ENCODE results near the gene PHF20. TPM values are rescaled to one million over a fixed set of nuclear protein-coding genes. Genes with fewer than 3 reads are reported as not detected.

The PHF20 gene
- total RNA-seq, 1 experiment from 2014 or later = 65.8 TPM

DNA sequence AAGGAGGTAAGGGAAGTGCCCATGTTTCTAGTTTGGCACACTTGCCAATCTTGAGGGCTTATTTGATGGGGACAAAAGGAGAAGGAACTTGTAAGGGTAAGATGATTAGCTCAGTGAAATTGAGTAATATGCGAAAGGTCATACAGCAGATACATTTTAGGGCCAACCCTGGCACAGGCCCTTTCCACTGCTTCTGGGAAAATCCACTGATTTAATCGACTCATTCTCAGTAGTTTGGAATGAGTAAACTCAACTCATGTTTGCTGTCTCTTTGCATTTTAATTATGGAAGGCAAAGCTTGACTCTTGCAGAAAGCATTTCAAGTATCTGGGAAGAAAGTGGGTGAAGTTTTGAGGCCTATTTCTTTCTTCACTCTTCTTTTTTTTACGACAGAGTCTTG is 20.0 kb downstream of the PHF20 start (continued):
- TF ChIP-seq MLX (CRISPR knock-in tag; IDR thresholded peaks at IDR 0.05) (no peak), ZBTB43 (CRISPR knock-in tag; IDR thresholded peaks at IDR 0.05) (no peak), ATF6 (CRISPR knock-in tag; IDR thresholded peaks at IDR 0.05) (no peak), MXD4 (CRISPR knock-in tag; IDR thresholded peaks at IDR 0.05; ENCODE audit: borderline replicate concordance) (no peak), GABPB1 (CRISPR knock-in tag; IDR thresholded peaks at IDR 0.05) (no peak), JUN (CRISPR knock-in tag; IDR thresholded peaks at IDR 0.05) (no peak)
- TF ChIP-seq, protein P1, sequence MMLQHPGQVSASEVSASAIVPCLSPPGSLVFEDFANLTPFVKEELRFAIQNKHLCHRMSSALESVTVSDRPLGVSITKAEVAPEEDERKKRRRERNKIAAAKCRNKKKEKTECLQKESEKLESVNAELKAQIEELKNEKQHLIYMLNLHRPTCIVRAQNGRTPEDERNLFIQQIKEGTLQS (CRISPR knock-in tag; conservative IDR thresholded peaks at IDR 0.05) = no peak

- ChIA-PET POLR2A (interaction anchor here (0.7 kb wide), 1 partner anchor 50 kb away, joined by 4 read pairs; no protein-coding TSS in a partner anchor), CTCF (no interaction called here)
- Mint-ChIP-seq H3K4me1 (no peaks in the 10 kb centered on the region; the same call in 1 of the 2 replicates), H3K27me3 (ENCODE audit: low read depth) (no peaks in the 10 kb centered on the region), H3K9me3 (no peaks in the 10 kb centered on the region), H3K36me3 (peaks cover 6% of the 10 kb centered on the region; the same call in 1 of the 2 replicates), H3K27ac (no peak overlapping the region), H3K4me3 (no peak overlapping the region)
- DNase-seq (ENCODE audit: low spot score) (no peak), ATAC-seq (no peak)
- TF ChIP-seq, protein P2, sequence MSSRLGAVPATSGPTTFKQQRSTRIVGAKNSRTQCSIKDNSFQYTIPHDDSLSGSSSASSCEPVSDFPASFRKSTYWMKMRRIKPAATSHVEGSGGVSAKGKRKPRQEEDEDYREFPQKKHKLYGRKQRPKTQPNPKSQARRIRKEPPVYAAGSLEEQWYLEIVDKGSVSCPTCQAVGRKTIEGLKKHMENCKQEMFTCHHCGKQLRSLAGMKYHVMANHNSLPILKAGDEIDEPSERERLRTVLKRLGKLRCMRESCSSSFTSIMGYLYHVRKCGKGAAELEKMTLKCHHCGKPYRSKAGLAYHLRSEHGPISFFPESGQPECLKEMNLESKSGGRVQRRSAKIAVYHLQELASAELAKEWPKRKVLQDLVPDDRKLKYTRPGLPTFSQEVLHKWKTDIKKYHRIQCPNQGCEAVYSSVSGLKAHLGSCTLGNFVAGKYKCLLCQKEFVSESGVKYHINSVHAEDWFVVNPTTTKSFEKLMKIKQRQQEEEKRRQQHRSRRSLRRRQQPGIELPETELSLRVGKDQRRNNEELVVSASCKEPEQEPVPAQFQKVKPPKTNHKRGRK (CRISPR knock-in tag; IDR thresholded peaks at IDR 0.05; ENCODE audit: borderline replicate concordance) = no peak
- TF ChIP-seq NFATC4 (CRISPR knock-in tag; IDR thresholded peaks at IDR 0.05) (no peak), FOXP1 (CRISPR knock-in tag; IDR thresholded peaks at IDR 0.05; ENCODE audit: borderline replicate concordance) (no peak), ZNF281 (CRISPR knock-in tag; IDR thresholded peaks at IDR 0.05) (no peak), ZNF396 (CRISPR knock-in tag; IDR thresholded peaks at IDR 0.05; ENCODE audit: borderline replicate concordance) (no peak)
- TF ChIP-seq, protein P3, sequence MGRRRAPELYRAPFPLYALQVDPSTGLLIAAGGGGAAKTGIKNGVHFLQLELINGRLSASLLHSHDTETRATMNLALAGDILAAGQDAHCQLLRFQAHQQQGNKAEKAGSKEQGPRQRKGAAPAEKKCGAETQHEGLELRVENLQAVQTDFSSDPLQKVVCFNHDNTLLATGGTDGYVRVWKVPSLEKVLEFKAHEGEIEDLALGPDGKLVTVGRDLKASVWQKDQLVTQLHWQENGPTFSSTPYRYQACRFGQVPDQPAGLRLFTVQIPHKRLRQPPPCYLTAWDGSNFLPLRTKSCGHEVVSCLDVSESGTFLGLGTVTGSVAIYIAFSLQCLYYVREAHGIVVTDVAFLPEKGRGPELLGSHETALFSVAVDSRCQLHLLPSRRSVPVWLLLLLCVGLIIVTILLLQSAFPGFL (CRISPR knock-in tag; IDR thresholded peaks at IDR 0.05; ENCODE audit: borderline replicate concordance) = no peak
Observed at GRCh38 chr20:35792740-35793139, 20.9 kb downstream of the PHF20 start.

GRCh38 chr20:35796571-35796970 is 24.8 kb downstream of the PHF20 start:
- no peak overlapping the region for H3K4me3 Mint-ChIP-seq
- CTCF ChIA-PET = no interaction called here
- POLR2A ChIA-PET = no interaction called here
- DNase-seq (ENCODE audit: low spot score) = no peak
- H3K9me3 Mint-ChIP-seq = no peaks in the 10 kb centered on the region
- no peak for ATAC-seq
- peaks cover 15% of the 10 kb centered on the region for H3K36me3 Mint-ChIP-seq
- H3K4me1 Mint-ChIP-seq = no peaks in the 10 kb centered on the region; the same call in 1 of the 2 replicates
- no peak overlapping the region for H3K27ac Mint-ChIP-seq
- H3K27me3 Mint-ChIP-seq (ENCODE audit: low read depth) = no peaks in the 10 kb centered on the region
- TF ChIP-seq, protein P4, sequence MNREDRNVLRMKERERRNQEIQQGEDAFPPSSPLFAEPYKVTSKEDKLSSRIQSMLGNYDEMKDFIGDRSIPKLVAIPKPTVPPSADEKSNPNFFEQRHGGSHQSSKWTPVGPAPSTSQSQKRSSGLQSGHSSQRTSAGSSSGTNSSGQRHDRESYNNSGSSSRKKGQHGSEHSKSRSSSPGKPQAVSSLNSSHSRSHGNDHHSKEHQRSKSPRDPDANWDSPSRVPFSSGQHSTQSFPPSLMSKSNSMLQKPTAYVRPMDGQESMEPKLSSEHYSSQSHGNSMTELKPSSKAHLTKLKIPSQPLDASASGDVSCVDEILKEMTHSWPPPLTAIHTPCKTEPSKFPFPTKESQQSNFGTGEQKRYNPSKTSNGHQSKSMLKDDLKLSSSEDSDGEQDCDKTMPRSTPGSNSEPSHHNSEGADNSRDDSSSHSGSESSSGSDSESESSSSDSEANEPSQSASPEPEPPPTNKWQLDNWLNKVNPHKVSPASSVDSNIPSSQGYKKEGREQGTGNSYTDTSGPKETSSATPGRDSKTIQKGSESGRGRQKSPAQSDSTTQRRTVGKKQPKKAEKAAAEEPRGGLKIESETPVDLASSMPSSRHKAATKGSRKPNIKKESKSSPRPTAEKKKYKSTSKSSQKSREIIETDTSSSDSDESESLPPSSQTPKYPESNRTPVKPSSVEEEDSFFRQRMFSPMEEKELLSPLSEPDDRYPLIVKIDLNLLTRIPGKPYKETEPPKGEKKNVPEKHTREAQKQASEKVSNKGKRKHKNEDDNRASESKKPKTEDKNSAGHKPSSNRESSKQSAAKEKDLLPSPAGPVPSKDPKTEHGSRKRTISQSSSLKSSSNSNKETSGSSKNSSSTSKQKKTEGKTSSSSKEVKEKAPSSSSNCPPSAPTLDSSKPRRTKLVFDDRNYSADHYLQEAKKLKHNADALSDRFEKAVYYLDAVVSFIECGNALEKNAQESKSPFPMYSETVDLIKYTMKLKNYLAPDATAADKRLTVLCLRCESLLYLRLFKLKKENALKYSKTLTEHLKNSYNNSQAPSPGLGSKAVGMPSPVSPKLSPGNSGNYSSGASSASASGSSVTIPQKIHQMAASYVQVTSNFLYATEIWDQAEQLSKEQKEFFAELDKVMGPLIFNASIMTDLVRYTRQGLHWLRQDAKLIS (CRISPR knock-in tag; IDR thresholded peaks at IDR 0.05; ENCODE audit: borderline replicate concordance) = no peak
- TF ChIP-seq ZNF138 (CRISPR knock-in tag; conservative IDR thresholded peaks at IDR 0.05) = no peak
